Natural killer cell treated with Interleukin-12 subunit alpha and Interleukin-12 subunit beta and Interleukin-15 and Interleukin-18, amount 100 ng/mL, for 72 hours (primary cell): Measurements from ENCODE around the gene SH3GL2. TPM values are rescaled to one million over a fixed set of nuclear protein-coding genes. Genes with fewer than 3 reads are reported as not detected.

ENCODE experiments used
- ATAC-seq, 2 donors: fragments of 150-1000 bp; cut with Tn5 transposase in 1 of 2; sonication (Bioruptor Pico), chemical (Tn5 transposase) in 1 of 2; 2 replicates each; pipeline ENCODE4 v1.10.0; 2021
- DNase-seq: peaks from one replicate; pipeline ENCODE4 v3.0.0; 2022; ENCODE audit warnings: low spot score
- H3K27ac Mint-ChIP-seq, 2 donors: 1 replicate in 1 of 2; 2 replicates in 1 of 2; pipeline ENCODE4 v1.8.0; 2022; ENCODE audit warnings: mixed read lengths in 2 of 2, mild to moderate bottlenecking in 1 of 2, moderate library complexity in 1 of 2
- H3K27me3 Mint-ChIP-seq, 2 donors: 1 replicate in 1 of 2; 2 replicates in 1 of 2; pipeline ENCODE4 v1.8.0; 2022; ENCODE audit warnings: mixed read lengths in 2 of 2
- H3K36me3 Mint-ChIP-seq: one replicate; pipeline ENCODE4 v1.8.0; 2022; ENCODE audit warnings: mixed read lengths
- H3K4me1 Mint-ChIP-seq, 2 donors: 1 replicate in 1 of 2; 2 replicates in 1 of 2; pipeline ENCODE4 v1.8.0; 2022; ENCODE audit warnings: low read depth in 2 of 2, mixed read lengths in 2 of 2, mild to moderate bottlenecking in 1 of 2
- H3K4me3 Mint-ChIP-seq: one replicate; pipeline ENCODE4 v1.8.0; 2022; ENCODE audit warnings: mixed read lengths
- H3K9me3 Mint-ChIP-seq: 2 replicates; pipeline ENCODE4 v1.8.0; 2022; ENCODE audit warnings: mixed read lengths
- total RNA-seq, 2 donors: library from RNA; stranded (reverse); gene quantifications; one replicate each; pipeline ENCODE4 v1.2.3, GENCODE V29; 2022

Gene SH3GL2
- total RNA-seq, 2 donors from 2014 or later: not detected

- Mint-ChIP-seq H3K4me3 (no peak overlapping the region), H3K27me3 (no peaks in the 10 kb centered on the region), H3K27ac (no peak overlapping the region), H3K36me3 (no peaks in the 10 kb centered on the region), H3K4me1 (no peaks in the 10 kb centered on the region), H3K9me3 (peaks cover 12% of the 10 kb centered on the region)
- DNase-seq: no peak
- ATAC-seq: no peak
These were observed 259.1 kb downstream of the SH3GL2 start for GRCh38 chr9:17837965-17838364.

GRCh38 chr9:17839776-17840175, 260.9 kb downstream of the SH3GL2 start:
- H3K27ac Mint-ChIP-seq: no peak overlapping the region
- no peak for ATAC-seq

GRCh38 chr9:17843236-17843635, 264.4 kb downstream of the SH3GL2 start:
- Mint-ChIP-seq H3K9me3 (peaks cover 21% of the 10 kb centered on the region), H3K27ac (no peak overlapping the region), H3K36me3 (no peaks in the 10 kb centered on the region), H3K27me3 (no peaks in the 10 kb centered on the region), H3K4me1 (no peaks in the 10 kb centered on the region), H3K4me3 (no peak overlapping the region)
- ATAC-seq: no peak
- no peak for DNase-seq

More at GRCh38 chr9:17839776-17840175, 260.9 kb downstream of the SH3GL2 start:
- Mint-ChIP-seq H3K4me1 (no peaks in the 10 kb centered on the region), H3K9me3 (peaks cover 19% of the 10 kb centered on the region), H3K27me3 (no peaks in the 10 kb centered on the region), H3K36me3 (no peaks in the 10 kb centered on the region), H3K4me3 (no peak overlapping the region)
- DNase-seq: no peak
